ENCODE data around the gene SPATA17.
A peak's percentile ranks its signal among the peaks of the same experiment; 100 is the strongest.
"Not testable (repeated sequence)": the region's sequence is repeated elsewhere in the genome, so short reads cannot be mapped to it uniquely, and the experiment has no call there.

The SPATA17 gene, protein sequence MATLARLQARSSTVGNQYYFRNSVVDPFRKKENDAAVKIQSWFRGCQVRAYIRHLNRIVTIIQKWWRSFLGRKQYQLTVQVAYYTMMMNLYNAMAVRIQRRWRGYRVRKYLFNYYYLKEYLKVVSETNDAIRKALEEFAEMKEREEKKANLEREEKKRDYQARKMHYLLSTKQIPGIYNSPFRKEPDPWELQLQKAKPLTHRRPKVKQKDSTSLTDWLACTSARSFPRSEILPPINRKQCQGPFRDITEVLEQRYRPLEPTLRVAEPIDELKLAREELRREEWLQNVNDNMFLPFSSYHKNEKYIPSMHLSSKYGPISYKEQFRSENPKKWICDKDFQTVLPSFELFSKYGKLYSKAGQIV

DNA sequence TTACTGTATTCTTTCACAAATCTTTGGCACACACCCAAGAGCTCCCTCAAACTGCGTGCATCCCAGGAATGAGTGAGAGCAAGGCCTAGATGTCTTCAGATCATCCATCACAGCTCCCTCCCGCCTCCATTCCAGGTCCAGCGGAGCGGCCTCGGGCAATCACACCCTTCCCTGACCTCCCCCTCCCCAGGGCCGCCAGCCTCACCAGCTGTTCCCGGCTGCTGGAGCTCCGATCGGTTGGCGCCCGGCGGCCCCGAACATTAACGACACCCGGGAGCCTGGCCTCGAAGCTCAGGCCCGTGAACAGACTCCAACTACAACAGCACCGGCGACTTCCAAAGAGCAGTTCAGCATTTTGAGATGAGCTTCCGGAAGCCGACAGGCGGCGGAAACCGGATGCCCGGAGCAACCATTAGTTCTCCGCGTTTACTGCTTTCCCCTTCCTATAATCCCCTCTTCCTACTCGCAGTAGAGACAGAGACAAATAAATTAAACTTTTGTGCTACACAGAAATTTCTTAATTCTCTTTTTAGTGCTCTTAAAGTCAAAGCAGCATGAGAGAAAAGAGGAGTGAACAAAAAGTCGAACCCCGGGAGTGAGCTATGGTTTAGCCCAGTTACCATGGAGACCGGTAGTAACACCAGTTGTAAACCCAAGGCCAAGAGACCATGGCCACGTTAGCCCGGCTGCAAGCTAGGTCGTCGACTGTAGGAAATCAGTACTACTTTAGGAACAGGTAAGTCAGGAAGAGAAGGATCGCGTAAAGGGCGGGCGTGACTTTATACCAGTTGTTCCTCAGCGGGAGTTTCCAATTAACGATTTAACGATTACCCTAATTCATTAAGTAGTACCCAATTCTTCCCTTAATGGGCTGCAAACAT lies at the start of gene SPATA17, which contains the start of gene GPATCH2:
TSS of gene SPATA17 (plus strand) at position 634 of the 881 bp plus-strand sequence. CDS start at position 669, 35 bp downstream.
TSS of gene GPATCH2 (minus strand) at position 380 of the 881 bp plus-strand sequence. CDS start at position 261, 119 bp downstream.
- DNase-seq (ENCODE audit: low spot score): peak; percentile 79

DNA sequence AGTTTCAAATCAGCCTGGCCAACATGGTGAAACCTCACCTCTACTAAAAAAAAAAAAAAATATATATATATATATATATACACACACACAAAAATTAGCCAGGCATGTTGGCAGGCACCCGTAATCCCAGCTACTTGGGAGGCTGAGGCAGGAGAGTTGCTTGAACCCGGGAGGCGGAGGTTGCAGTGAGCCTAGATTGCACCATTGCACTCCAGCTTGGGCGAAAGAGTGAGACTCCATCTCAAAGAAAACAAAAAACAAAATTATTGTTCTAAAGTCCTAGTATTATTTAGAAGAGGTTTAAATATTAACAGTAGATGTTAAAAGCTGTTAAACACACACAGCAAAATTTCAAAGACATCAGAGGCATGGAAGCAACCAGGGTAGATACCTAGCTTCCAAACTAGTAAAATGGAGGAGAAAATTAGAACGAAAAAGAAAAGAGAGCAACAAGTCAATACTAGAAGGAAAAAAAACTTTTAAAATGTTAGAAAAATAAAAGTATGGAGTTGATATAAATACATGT lies 46.8 kb upstream of the SPATA17 start:
- DNase-seq (ENCODE audit: low spot score): not testable (repeated sequence)

GRCh38 chr1:217585577-217585976 lies 45.6 kb upstream of the SPATA17 start:
- DNase-seq (ENCODE audit: low spot score): no peak

DNA sequence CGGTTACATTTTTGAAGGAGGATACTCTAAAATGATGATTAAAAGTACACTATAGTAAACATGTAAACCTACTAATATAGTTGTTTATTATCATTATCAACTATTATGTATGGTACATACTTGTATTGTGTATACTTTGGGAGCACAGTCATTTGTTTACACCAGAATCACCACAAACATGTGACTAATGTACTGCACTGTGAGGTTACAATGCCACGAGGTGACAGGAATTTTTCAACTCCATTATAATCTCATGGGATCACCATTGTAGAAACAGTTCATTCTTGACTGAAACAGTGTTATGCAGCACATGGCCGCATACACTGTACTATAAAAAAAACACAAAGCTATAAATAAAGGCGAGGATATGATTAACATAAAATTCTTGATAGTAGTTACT lies 44.6 kb upstream of the SPATA17 start:
- no peak for DNase-seq (ENCODE audit: low spot score)

GRCh38 chr1:217590598-217590997 lies 40.5 kb upstream of the SPATA17 start:
- no peak for DNase-seq (ENCODE audit: low spot score)

DNA sequence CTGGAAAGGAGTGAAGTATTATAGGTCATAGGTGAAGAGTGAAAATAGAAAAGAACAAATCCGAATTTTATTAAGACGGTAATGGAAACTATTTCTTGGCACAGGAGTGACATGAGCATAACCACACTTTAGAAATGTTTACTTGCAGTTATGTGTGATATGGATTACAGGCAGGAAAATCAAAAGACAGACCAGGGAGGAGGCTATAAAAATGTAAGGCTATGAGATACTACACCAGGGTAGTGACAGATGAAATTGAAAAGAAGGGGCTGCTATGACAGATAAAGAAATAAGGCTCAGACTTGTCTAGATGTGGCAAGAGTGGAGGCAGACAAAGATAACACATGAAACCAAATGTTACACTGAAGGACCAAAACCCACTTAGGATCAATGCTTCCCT lies 32.0 kb upstream of the SPATA17 start:
- no peak for DNase-seq (ENCODE audit: low spot score)

DNA sequence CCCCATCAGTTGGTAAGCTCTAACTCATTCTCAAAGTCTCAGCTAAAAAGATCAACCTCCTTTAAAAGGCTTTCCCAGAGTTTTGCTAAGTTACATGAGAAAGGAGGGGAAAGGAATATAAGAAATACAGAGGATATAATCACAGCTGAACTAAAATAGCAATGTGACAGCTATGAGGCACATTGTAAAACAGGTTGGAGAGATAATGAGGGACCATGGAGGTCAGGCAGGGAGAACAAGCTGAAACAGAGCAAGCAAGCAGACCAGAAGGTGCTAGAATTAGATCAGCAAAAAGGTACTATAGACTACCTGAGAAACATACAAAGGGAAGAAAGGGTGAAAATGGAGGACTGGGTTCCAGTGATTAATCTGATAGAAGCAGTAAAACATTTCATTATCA lies 28.8 kb upstream of the SPATA17 start:
- no peak for DNase-seq (ENCODE audit: low spot score)

GRCh38 chr1:217605390-217605789 lies 25.8 kb upstream of the SPATA17 start:
- DNase-seq (ENCODE audit: low spot score): no peak

GRCh38 chr1:217614200-217614712 lies 16.9 kb upstream of the SPATA17 start:
- DNase-seq (ENCODE audit: low spot score): no peak

DNA sequence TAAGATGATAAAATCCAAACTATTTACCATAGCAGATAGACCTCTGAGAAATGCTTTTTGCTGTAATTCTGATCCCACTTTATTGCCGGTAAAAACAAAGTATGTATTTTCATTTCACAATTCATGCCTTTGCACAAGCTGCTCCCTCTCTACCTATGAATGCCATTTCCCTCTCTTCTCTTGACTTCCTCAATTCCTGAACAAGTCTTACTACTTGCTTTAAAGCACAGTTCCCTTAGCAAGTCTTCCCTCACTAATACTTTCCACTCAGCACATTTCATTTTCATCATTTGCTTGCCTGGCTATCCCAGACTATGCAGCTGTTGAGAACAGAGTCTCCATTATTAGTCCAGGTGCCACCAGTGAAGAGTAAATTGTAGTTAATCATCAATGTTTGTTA lies 14.0 kb upstream of the SPATA17 start:
- DNase-seq (ENCODE audit: low spot score): no peak

DNA sequence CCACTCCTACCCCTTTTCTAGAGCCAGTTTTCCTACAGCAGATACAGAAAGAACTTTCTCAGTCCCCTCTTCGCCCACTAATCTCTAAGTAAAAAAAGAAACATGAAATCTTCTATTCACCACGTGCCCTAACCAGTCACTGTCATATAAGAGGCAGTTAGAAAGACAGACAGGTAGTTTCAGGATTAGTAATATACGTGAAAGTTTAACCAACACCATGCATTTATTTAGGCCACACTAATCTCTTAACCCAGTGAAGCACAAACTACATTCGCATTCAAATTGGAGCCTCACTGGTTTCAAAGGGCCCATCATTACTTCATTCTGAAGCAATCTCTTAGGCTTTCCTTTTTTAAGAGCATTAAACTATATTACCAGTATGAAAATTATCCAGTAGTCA lies 10.3 kb upstream of the SPATA17 start:
- no peak for DNase-seq (ENCODE audit: low spot score)

GRCh38 chr1:217622042-217622441 lies 9.1 kb upstream of the SPATA17 start:
- no peak for DNase-seq (ENCODE audit: low spot score)

GRCh38 chr1:217626321-217626720 lies 4.8 kb upstream of the SPATA17 start:
- DNase-seq (ENCODE audit: low spot score): no peak

DNA sequence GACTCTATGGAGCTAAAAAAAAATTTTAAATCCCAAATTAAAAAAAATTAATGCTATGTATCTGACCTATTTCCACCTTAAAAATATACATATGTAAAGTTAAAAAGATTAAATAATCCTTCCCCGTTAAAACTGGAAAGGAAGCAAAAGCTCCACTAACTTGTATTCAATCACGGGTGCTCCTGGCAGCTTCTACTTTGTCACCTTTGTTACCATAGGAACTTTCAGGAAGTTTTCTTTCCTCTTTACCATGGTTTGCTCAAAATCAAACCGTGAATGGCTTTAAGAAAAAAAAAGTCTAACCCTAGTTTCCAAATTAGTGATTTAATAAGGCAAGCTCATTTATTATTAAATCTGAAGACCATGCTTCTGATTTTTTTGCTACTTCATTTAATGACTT lies 3.7 kb upstream of the SPATA17 start:
- DNase-seq (ENCODE audit: low spot score): no peak

GRCh38 chr1:217642455-217642854 lies 11.3 kb downstream of the SPATA17 start:
- no peak for DNase-seq (ENCODE audit: low spot score)

- no peak for DNase-seq (ENCODE audit: low spot score)
These were observed 16.6 kb downstream of the SPATA17 start for GRCh38 chr1:217647791-217648190.

DNA sequence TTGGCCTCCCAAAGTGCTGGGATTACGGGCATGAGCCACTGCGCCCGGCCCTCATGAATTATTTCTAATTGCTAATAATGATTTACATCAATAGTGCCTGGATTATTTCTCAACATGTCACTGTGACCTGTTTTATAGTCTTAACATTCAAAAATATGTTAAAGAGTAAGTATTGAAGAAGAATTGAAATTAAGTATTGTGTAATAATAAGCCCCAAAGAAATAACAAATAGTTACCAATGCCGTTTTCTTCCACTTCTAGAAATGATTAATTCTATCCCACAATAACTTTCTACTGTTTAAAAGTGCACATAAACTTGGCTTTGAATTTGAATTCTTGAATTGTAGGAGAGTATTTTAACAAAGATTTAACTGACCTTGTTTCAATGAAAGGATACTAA lies 19.5 kb downstream of the SPATA17 start:
- DNase-seq (ENCODE audit: low spot score): no peak

DNA sequence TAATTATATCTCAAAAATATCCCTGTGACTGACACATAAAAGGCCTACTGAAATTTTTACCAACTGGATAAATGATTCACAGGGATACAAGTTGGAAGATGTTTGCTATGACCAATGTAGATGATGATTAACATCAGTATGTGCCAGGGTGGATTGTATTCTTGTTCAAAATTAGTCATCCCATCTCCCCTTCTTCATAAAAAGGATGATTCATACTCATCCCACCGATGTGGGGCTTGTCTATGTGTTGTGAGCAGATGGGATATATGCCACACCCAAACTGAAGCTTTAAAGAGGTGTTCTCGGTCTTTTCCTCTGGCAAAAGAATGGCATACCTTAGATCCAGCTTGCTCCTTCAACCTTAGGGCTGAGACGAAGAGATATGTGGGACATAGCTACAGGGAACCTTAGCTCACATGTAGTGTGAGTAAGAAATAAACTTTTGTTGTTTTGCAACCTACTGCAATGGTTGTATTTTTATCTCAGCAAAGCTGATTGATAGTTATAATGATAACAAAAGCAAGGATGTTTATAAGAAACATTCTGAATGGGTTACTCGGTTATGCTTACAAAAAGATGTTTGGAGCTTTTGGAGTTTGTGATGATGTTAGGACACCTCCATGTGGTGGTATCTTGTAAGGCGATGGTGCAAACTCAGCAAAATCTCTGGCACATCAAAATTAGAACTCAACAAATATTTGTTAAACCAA lies 29.4 kb downstream of the SPATA17 start:
- DNase-seq (ENCODE audit: low spot score): no peak

DNA sequence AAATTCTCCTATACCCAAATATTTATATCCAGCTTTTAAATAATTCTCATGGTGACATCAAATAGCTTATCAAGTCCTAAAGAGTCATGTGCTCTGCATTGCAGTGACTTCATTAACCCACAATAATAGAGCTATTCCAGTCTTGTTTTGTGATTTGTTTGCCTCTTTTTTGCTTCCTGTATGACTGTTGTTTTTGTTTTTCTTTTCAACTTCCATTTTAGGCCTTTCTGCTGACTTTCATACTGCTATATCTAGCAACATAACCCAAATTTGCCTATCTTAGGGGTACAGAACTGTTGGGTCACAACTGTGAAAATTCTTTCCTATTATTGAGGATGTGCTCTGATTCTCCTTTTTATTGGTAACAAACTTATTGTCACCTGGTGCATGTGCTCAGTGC lies 30.3 kb downstream of the SPATA17 start:
- no peak for DNase-seq (ENCODE audit: low spot score)

- DNase-seq (ENCODE audit: low spot score): no peak
These were observed 37.3 kb downstream of the SPATA17 start for GRCh38 chr1:217668351-217668940.

DNA sequence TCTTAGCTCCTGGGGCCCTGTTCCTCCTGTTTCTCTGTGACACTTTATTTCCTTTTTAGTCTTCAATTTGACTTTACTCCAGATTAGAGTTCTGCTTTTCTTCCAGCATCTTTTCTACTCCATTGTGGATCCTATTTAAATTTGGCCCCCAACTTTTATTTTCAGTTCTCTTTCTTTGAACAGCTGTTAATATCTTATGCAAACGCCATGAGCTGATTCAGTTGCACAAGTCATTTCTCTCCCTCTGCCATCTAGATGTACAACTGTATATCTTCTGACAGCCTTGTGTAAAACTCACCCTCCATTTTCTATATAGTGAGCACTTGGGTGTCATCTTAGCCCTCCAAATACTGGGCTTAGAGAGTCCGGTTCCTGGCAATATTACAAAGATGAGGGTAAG lies 42.2 kb downstream of the SPATA17 start:
- no peak for DNase-seq (ENCODE audit: low spot score)

All from CD4-positive, alpha-beta T cell treated with Interleukin-6 at 100 ng/mL for 8 hours (primary cell).